Liver (tissue), 9 donors: ENCODE data around the gene ZNF513. TPM values are rescaled to one million over a fixed set of nuclear protein-coding genes. Genes with fewer than 3 reads are reported as not detected.

Experiments
- DNase-seq: peaks from one replicate; pipeline ENCODE4 v3.0.0-alpha.2; 2017; ENCODE audit warnings: low spot score
- H3K27ac ChIP-seq, 2 donors: one replicate each; pipeline ENCODE4 v1.7.0; 2013; ENCODE audit warnings: inconsistent platforms in 2 of 2, low read length in 2 of 2, control low read depth in 1 of 2, low read depth in 1 of 2, mild to moderate bottlenecking in 1 of 2
- H3K27me3 ChIP-seq, 4 donors: one replicate each; pipeline versions ENCODE4 v1.6.1 to v1.7.0; 2013; ENCODE audit warnings: low read length in 3 of 4, inconsistent platforms in 1 of 4, mild to moderate bottlenecking in 1 of 4, moderate library complexity in 1 of 4; ENCODE audit not compliant: control insufficient read depth in 4 of 4, insufficient read depth in 4 of 4
- H3K36me3 ChIP-seq, 4 donors: one replicate each; pipeline versions ENCODE4 v1.6.1 to v1.7.0; 2013; ENCODE audit warnings: low read length in 3 of 4, mild to moderate bottlenecking in 3 of 4, low read depth in 1 of 4, moderate library complexity in 1 of 4; ENCODE audit not compliant: control insufficient read depth in 4 of 4, insufficient read depth in 3 of 4
- H3K4me1 ChIP-seq, 4 donors: one replicate each; pipeline versions ENCODE4 v1.6.1 to v1.7.0; 2013; ENCODE audit warnings: low read length in 3 of 4, mild to moderate bottlenecking in 3 of 4, moderate library complexity in 1 of 4; ENCODE audit not compliant: control insufficient read depth in 4 of 4, insufficient read depth in 4 of 4
- H3K4me3 ChIP-seq, 3 donors: one replicate each; pipeline versions ENCODE4 v1.6.1 to v1.7.0; 2013; ENCODE audit warnings: low read length in 3 of 3, control low read depth in 1 of 3, low read depth in 1 of 3, mild to moderate bottlenecking in 1 of 3
- H3K9ac ChIP-seq, 2 donors: one replicate each; pipeline ENCODE4 v1.7.0; 2013; ENCODE audit warnings: low read length in 2 of 2, mild to moderate bottlenecking in 2 of 2, moderate library complexity in 2 of 2, control low read depth in 1 of 2, low read depth in 1 of 2
- H3K9me3 ChIP-seq, 4 donors: one replicate each; pipeline versions ENCODE4 v1.6.1 to v1.7.0; 2013; ENCODE audit warnings: low read length in 3 of 4; ENCODE audit not compliant: control insufficient read depth in 4 of 4
- CTCF ChIP-seq: fragments of 150-350 bp; IDR thresholded peaks from 2 replicates; pipeline ENCODE4 v1.5.1; 2017; ENCODE audit warnings: improper control_type of control experiment, low read depth, low read length; ENCODE audit not compliant: missing input control
- FOXA1 ChIP-seq: IDR thresholded peaks from 2 replicates; pipeline ENCODE4 v1.6.1; 2016; ENCODE audit warnings: antibody characterized with exemption
- FOXA2 ChIP-seq: IDR thresholded peaks from 2 replicates; pipeline ENCODE4 v1.6.1; 2016; ENCODE audit warnings: antibody characterized with exemption
- GABPA ChIP-seq, 2 donors: IDR thresholded peaks in 1 of 2; conservative IDR thresholded peaks in 1 of 2; 2 replicates each; pipeline ENCODE4 v1.6.1; 2016; ENCODE audit warnings: antibody characterized with exemption in 2 of 2, mild to moderate bottlenecking in 1 of 2, moderate library complexity in 1 of 2
- HNF4A ChIP-seq, 2 donors: conservative IDR thresholded peaks; 2 replicates each; pipeline ENCODE4 v1.6.1; 2016; ENCODE audit warnings: antibody characterized with exemption in 2 of 2, mild to moderate bottlenecking in 2 of 2
- HNF4G ChIP-seq: IDR thresholded peaks from 2 replicates; pipeline ENCODE4 v1.6.1; 2016; ENCODE audit warnings: antibody characterized with exemption
- JUND ChIP-seq, 2 donors: IDR thresholded peaks; 2 replicates each; pipeline ENCODE4 v1.6.1; 2016; ENCODE audit warnings: antibody characterized with exemption in 2 of 2
- NR2F2 ChIP-seq: IDR thresholded peaks from 2 replicates; pipeline ENCODE4 v1.6.1; 2016; ENCODE audit warnings: antibody characterized with exemption
- RAD21 ChIP-seq, 2 donors: IDR thresholded peaks; 2 replicates each; pipeline ENCODE4 v1.6.1; 2016; ENCODE audit warnings: antibody characterized with exemption in 2 of 2, mild to moderate bottlenecking in 2 of 2
- RXRA ChIP-seq, 2 donors: IDR thresholded peaks; 2 replicates each; pipeline ENCODE4 v1.6.1; 2017 to 2018; ENCODE audit warnings: antibody characterized with exemption in 2 of 2, mild to moderate bottlenecking in 1 of 2
- SP1 ChIP-seq: IDR thresholded peaks from 2 replicates; pipeline ENCODE4 v1.6.1; 2018; ENCODE audit warnings: antibody characterized with exemption, mild to moderate bottlenecking
- TAF1 ChIP-seq: conservative IDR thresholded peaks from 2 replicates; pipeline ENCODE4 v1.6.1; 2016; ENCODE audit warnings: antibody characterized with exemption, mild to moderate bottlenecking
- YY1 ChIP-seq: IDR thresholded peaks from 2 replicates; pipeline ENCODE4 v1.6.1; 2016; ENCODE audit warnings: antibody characterized with exemption, mild to moderate bottlenecking
- WGBS: extraction: QIAGEN DNeasy Blood & Tissue Kit; methylation state at CpG from one replicate; pipeline ENCODE4 v1.1.7; 2013; 5-methylcytosine and 5-hydroxymethylcytosine counted together
- polyA plus RNA-seq, 2 donors: library from polyadenylated mRNA; stranded (reverse) in 1 of 2; unstranded in 1 of 2; fragments of 200-250 nt in 1 of 2; fragments of >200 nt in 1 of 2; fragmentation: Nextera tagmentation in 1 of 2; extraction: Ambion mirVana in 1 of 2; gene quantifications; one replicate each; pipeline versions ENCODE4 v1.2.1 to v1.2.3, GENCODE V29; 2013 to 2015
- total RNA-seq, 2 donors: library from RNA; depleted of rRNA; stranded (reverse); fragments of >200 nt; gene quantifications; one replicate each; pipeline ENCODE4 v1.2.3, GENCODE V29; 2014
- TF ChIP-seq, protein P1 (sequence below): IDR thresholded peaks from 2 replicates; pipeline ENCODE4 v1.6.1; 2016; ENCODE audit warnings: antibody characterized with exemption, mild to moderate bottlenecking
- TF ChIP-seq, protein P2 (sequence below): IDR thresholded peaks from 2 replicates; pipeline ENCODE4 v1.6.1; 2016; ENCODE audit warnings: antibody characterized with exemption
- TF ChIP-seq, protein P3 (sequence below): IDR thresholded peaks from 2 replicates; pipeline ENCODE4 v1.6.1; 2016; ENCODE audit warnings: antibody characterized with exemption
- donor health status: healthy.
- donor health status: healthy.
- donor health status: healthy.
- donor health status: healthy.
- donor health status: healthy.

The ZNF513 gene
- total and polyA plus RNA-seq, 4 donors: 2.9 to 11.2 (median 8.6) TPM

- peak within 1 kb of the TSS; percentile 86 to 89 for H3K27ac ChIP-seq
- H3K36me3 ChIP-seq: no peaks in the 10 kb centered on the region
- peaks cover 4 to 21% (median 14%) of the 10 kb centered on the region in 4 donors for H3K4me1 ChIP-seq
- H3K9ac ChIP-seq: peak within 1 kb of the TSS; percentile 82 to 94
- H3K9me3 ChIP-seq: no peaks in the 10 kb centered on the region
- H3K27me3 ChIP-seq: no peaks in the 10 kb centered on the region
- peak; percentile 98 for DNase-seq
- no peak for TF ChIP-seq HNF4G
- no peak for TF ChIP-seq RAD21 (IDR thresholded peaks at IDR 0.05)
- TF ChIP-seq RXRA (IDR thresholded peaks at IDR 0.05): no peak
- TF ChIP-seq, protein P1, sequence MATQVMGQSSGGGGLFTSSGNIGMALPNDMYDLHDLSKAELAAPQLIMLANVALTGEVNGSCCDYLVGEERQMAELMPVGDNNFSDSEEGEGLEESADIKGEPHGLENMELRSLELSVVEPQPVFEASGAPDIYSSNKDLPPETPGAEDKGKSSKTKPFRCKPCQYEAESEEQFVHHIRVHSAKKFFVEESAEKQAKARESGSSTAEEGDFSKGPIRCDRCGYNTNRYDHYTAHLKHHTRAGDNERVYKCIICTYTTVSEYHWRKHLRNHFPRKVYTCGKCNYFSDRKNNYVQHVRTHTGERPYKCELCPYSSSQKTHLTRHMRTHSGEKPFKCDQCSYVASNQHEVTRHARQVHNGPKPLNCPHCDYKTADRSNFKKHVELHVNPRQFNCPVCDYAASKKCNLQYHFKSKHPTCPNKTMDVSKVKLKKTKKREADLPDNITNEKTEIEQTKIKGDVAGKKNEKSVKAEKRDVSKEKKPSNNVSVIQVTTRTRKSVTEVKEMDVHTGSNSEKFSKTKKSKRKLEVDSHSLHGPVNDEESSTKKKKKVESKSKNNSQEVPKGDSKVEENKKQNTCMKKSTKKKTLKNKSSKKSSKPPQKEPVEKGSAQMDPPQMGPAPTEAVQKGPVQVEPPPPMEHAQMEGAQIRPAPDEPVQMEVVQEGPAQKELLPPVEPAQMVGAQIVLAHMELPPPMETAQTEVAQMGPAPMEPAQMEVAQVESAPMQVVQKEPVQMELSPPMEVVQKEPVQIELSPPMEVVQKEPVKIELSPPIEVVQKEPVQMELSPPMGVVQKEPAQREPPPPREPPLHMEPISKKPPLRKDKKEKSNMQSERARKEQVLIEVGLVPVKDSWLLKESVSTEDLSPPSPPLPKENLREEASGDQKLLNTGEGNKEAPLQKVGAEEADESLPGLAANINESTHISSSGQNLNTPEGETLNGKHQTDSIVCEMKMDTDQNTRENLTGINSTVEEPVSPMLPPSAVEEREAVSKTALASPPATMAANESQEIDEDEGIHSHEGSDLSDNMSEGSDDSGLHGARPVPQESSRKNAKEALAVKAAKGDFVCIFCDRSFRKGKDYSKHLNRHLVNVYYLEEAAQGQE: peak; percentile 48
- no peak for TF ChIP-seq FOXA1
- no peak for TF ChIP-seq CTCF
- no peak for TF ChIP-seq JUND (IDR thresholded peaks at IDR 0.05)
- TF ChIP-seq, protein P2, sequence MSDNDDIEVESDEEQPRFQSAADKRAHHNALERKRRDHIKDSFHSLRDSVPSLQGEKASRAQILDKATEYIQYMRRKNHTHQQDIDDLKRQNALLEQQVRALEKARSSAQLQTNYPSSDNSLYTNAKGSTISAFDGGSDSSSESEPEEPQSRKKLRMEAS: peak; percentile 92
- TF ChIP-seq, protein P3, sequence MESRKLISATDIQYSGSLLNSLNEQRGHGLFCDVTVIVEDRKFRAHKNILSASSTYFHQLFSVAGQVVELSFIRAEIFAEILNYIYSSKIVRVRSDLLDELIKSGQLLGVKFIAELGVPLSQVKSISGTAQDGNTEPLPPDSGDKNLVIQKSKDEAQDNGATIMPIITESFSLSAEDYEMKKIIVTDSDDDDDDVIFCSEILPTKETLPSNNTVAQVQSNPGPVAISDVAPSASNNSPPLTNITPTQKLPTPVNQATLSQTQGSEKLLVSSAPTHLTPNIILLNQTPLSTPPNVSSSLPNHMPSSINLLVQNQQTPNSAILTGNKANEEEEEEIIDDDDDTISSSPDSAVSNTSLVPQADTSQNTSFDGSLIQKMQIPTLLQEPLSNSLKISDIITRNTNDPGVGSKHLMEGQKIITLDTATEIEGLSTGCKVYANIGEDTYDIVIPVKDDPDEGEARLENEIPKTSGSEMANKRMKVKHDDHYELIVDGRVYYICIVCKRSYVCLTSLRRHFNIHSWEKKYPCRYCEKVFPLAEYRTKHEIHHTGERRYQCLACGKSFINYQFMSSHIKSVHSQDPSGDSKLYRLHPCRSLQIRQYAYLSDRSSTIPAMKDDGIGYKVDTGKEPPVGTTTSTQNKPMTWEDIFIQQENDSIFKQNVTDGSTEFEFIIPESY: peak; percentile 98
- TF ChIP-seq YY1: peak; percentile 73
- TF ChIP-seq FOXA2: no peak
- TF ChIP-seq TAF1: no peak
- TF ChIP-seq NR2F2: no peak
- peak; percentile 59 for TF ChIP-seq SP1
- TF ChIP-seq HNF4A (conservative IDR thresholded peaks at IDR 0.05): no peak
- TF ChIP-seq GABPA (IDR thresholded peaks at IDR 0.05 in 1 of 2, conservative IDR thresholded peaks at IDR 0.05 in 1 of 2): peak; percentile 62 to 91
- H3K4me3 ChIP-seq: peak within 1 kb of the TSS; percentile 72 to 99 (median 91)
- under 1% methylated on average over 82 of the region's 82 CpGs for WGBS
Measured at GRCh38 chr2:27409321-27410073, 29.0 kb upstream of the ZNF513 start, which contains the start of gene PPM1G. Gene PPM1G, minus strand, starts transcription at chr2:27409591. Its CDS starts 169 bp downstream, at chr2:27409422.
